ENCODE data around the gene DDX51. TPM values are rescaled to one million over a fixed set of nuclear protein-coding genes. Genes with fewer than 3 reads are reported as not detected.

Gene DDX51
- total and polyA plus RNA-seq, 2 experiments from 2014 or later: 12.4 to 18.3 TPM

DNA sequence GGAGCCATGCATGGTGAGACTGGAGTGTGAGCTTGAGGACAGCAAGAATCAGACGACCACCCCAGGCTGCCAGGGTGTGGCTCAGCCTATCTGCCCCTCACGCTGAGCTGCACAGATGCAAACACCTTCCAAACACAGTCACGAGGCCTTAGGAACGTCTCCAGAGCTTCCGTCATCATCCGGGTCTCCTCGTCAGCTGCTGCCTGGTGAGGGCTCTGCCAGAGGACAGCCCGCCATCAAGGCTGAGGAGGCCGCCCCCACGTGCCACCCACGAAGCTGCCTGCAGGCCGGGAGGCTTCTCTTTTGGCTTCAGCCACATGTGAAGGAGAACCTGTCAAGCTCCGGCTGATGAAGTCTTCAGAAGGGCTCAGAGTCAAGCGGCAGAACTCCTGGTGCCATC, 13.4 kb downstream of the DDX51 start:
- H3K4me3 ChIP-seq: no peak overlapping the region
- TF ChIP-seq JUNB (IDR thresholded peaks at IDR 0.05; ENCODE audit: unreplicated experiment): no peak
- no peak for TF ChIP-seq CREB1 (CRISPR knock-in tag; IDR thresholded peaks at IDR 0.05; ENCODE audit: low read depth)
- TF ChIP-seq, protein P1, sequence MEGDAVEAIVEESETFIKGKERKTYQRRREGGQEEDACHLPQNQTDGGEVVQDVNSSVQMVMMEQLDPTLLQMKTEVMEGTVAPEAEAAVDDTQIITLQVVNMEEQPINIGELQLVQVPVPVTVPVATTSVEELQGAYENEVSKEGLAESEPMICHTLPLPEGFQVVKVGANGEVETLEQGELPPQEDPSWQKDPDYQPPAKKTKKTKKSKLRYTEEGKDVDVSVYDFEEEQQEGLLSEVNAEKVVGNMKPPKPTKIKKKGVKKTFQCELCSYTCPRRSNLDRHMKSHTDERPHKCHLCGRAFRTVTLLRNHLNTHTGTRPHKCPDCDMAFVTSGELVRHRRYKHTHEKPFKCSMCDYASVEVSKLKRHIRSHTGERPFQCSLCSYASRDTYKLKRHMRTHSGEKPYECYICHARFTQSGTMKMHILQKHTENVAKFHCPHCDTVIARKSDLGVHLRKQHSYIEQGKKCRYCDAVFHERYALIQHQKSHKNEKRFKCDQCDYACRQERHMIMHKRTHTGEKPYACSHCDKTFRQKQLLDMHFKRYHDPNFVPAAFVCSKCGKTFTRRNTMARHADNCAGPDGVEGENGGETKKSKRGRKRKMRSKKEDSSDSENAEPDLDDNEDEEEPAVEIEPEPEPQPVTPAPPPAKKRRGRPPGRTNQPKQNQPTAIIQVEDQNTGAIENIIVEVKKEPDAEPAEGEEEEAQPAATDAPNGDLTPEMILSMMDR (conservative IDR thresholded peaks at IDR 0.05; ENCODE audit: low read depth in 2 of 2): no peak
- Mint-ChIP-seq H3K27ac (no peak overlapping the region), H3K4me3 (no peak overlapping the region), H3K9me3 (peaks cover 56% of the 10 kb centered on the region), H3K27me3 (ENCODE audit: insufficient read depth, low read depth, poor library complexity) (peaks cover 28% of the 10 kb centered on the region), H3K36me3 (ENCODE audit: low read depth) (peaks cover 63% of the 10 kb centered on the region), H3K4me1 (no peaks in the 10 kb centered on the region; the same call in 2 of the 3 replicates)
- H3K27me3 ChIP-seq (ENCODE audit: insufficient read depth): no peaks in the 10 kb centered on the region
- no peaks in the 10 kb centered on the region for H3K4me1 ChIP-seq (ENCODE audit: insufficient read depth)
- H2AFZ ChIP-seq: no peak overlapping the region
- no peak overlapping the region for H3K27ac ChIP-seq (ENCODE audit: low read depth)
- no peak overlapping the region for H3K4me2 ChIP-seq
- H4K20me1 ChIP-seq (replicated peaks; ENCODE audit: insufficient read depth): no peaks in the 10 kb centered on the region; the same call in 1 of the 2 replicates
- no peaks in the 10 kb centered on the region for H3K9me2 ChIP-seq (ENCODE audit: insufficient read depth)
- H3F3A ChIP-seq (replicated peaks; ENCODE audit: low read depth): 0 out of 2 replicates have a peak, but pooled peaks cover 3% of the 10 kb centered on the region
- peaks cover 27% of the 10 kb centered on the region; the same call in 1 of the 2 replicates for H3K36me3 ChIP-seq (ENCODE audit: insufficient read depth)
- H3K79me2 ChIP-seq (replicated peaks; ENCODE audit: insufficient read depth): no peaks in the 10 kb centered on the region
- ATAC-seq: no peak
- no peak for DNase-seq (ENCODE audit: low spot score)

DNA sequence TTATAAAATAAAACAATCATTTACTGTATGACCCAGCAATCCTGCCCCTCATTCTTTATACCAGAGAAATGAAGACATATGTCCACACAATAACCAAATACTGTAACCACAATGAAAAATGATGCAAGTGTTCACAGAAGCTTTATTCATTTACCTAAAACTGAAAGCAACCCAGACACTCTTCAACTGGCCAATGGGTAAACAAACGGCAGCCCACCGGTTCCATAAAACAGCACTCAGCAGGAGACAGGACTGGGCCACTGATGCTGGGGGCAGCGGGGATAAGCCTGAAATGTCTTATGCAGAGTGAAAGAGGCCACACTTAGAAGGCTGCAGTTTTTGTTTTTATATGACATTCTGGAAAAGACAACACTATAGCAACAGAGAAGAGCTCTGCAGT, 15.1 kb downstream of the DDX51 start:
- ATAC-seq (no peak), DNase-seq (ENCODE audit: low spot score) (no peak)
- peaks cover 56% of the 10 kb centered on the region for H3K9me3 Mint-ChIP-seq
- H3K4me2 ChIP-seq: no peak overlapping the region
- no peak overlapping the region for H3K4me3 Mint-ChIP-seq
- peaks cover 26% of the 10 kb centered on the region for H3K27me3 Mint-ChIP-seq (ENCODE audit: insufficient read depth, low read depth, poor library complexity)
- no peak overlapping the region for H2AFZ ChIP-seq
- H3K4me1 Mint-ChIP-seq: no peaks in the 10 kb centered on the region; the same call in 2 of the 3 replicates
- peaks cover 27% of the 10 kb centered on the region; the same call in 1 of the 2 replicates for H3K36me3 ChIP-seq (ENCODE audit: insufficient read depth)
- H3K79me2 ChIP-seq (replicated peaks; ENCODE audit: insufficient read depth): no peaks in the 10 kb centered on the region
- H3K4me3 ChIP-seq: no peak overlapping the region
- H4K20me1 ChIP-seq (replicated peaks; ENCODE audit: insufficient read depth): no peaks in the 10 kb centered on the region; the same call in 1 of the 2 replicates
- H3K9me2 ChIP-seq (ENCODE audit: insufficient read depth): no peaks in the 10 kb centered on the region
- H3K4me1 ChIP-seq (ENCODE audit: insufficient read depth): no peaks in the 10 kb centered on the region
- 0 out of 2 replicates have a peak, but pooled peaks cover 3% of the 10 kb centered on the region for H3F3A ChIP-seq (replicated peaks; ENCODE audit: low read depth)
- H3K27me3 ChIP-seq (ENCODE audit: insufficient read depth): no peaks in the 10 kb centered on the region
- peaks cover 80% of the 10 kb centered on the region for H3K36me3 Mint-ChIP-seq (ENCODE audit: low read depth)
- no peak overlapping the region for H3K27ac ChIP-seq (ENCODE audit: low read depth)
- H3K27ac Mint-ChIP-seq: no peak overlapping the region
- TF ChIP-seq JUNB (IDR thresholded peaks at IDR 0.05; ENCODE audit: unreplicated experiment): no peak
- TF ChIP-seq, protein P2, sequence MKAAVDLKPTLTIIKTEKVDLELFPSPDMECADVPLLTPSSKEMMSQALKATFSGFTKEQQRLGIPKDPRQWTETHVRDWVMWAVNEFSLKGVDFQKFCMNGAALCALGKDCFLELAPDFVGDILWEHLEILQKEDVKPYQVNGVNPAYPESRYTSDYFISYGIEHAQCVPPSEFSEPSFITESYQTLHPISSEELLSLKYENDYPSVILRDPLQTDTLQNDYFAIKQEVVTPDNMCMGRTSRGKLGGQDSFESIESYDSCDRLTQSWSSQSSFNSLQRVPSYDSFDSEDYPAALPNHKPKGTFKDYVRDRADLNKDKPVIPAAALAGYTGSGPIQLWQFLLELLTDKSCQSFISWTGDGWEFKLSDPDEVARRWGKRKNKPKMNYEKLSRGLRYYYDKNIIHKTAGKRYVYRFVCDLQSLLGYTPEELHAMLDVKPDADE (IDR thresholded peaks at IDR 0.05): no peak
- no peak for TF ChIP-seq NANOG (IDR thresholded peaks at IDR 0.05; ENCODE audit: borderline replicate concordance)
- TF ChIP-seq, protein P3, sequence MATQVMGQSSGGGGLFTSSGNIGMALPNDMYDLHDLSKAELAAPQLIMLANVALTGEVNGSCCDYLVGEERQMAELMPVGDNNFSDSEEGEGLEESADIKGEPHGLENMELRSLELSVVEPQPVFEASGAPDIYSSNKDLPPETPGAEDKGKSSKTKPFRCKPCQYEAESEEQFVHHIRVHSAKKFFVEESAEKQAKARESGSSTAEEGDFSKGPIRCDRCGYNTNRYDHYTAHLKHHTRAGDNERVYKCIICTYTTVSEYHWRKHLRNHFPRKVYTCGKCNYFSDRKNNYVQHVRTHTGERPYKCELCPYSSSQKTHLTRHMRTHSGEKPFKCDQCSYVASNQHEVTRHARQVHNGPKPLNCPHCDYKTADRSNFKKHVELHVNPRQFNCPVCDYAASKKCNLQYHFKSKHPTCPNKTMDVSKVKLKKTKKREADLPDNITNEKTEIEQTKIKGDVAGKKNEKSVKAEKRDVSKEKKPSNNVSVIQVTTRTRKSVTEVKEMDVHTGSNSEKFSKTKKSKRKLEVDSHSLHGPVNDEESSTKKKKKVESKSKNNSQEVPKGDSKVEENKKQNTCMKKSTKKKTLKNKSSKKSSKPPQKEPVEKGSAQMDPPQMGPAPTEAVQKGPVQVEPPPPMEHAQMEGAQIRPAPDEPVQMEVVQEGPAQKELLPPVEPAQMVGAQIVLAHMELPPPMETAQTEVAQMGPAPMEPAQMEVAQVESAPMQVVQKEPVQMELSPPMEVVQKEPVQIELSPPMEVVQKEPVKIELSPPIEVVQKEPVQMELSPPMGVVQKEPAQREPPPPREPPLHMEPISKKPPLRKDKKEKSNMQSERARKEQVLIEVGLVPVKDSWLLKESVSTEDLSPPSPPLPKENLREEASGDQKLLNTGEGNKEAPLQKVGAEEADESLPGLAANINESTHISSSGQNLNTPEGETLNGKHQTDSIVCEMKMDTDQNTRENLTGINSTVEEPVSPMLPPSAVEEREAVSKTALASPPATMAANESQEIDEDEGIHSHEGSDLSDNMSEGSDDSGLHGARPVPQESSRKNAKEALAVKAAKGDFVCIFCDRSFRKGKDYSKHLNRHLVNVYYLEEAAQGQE (IDR thresholded peaks at IDR 0.05; ENCODE audit: unreplicated experiment): no peak
- no peak for TF ChIP-seq EZH2phosphoT487 (IDR thresholded peaks at IDR 0.05; ENCODE audit: unreplicated experiment)
- no peak for TF ChIP-seq ZNF331 (CRISPR knock-in tag; IDR thresholded peaks at IDR 0.05; ENCODE audit: low read depth)
- TF ChIP-seq ZNF114 (CRISPR knock-in tag; IDR thresholded peaks at IDR 0.05): no peak
- TF ChIP-seq, protein P1 (conservative IDR thresholded peaks at IDR 0.05; ENCODE audit: low read depth in 2 of 2): no peak
- TF ChIP-seq EZH2 (IDR thresholded peaks at IDR 0.05; ENCODE audit: low read depth, unreplicated experiment): no peak
- no peak for TF ChIP-seq STAT1 (IDR thresholded peaks at IDR 0.05; ENCODE audit: unreplicated experiment)
- TF ChIP-seq POLR2AphosphoS5 (IDR thresholded peaks at IDR 0.05; ENCODE audit: low read depth): no peak
- TF ChIP-seq CREB1 (CRISPR knock-in tag; IDR thresholded peaks at IDR 0.05; ENCODE audit: low read depth): no peak

Measured in GM23338 (cell line).